ENCODE data around the gene NUDT21. TPM values are rescaled to one million over a fixed set of nuclear protein-coding genes. Genes with fewer than 3 reads are reported as not detected.

Gene NUDT21
- total and polyA plus RNA-seq, 2 of the 4 experiments (the other 2 are of a cell fraction) = 52.4 to 166 TPM

GRCh38 chr16:56409195-56409594 lies 41.9 kb downstream of the NUDT21 start:
- ChIA-PET POLR2A (ENCODE audit: unreplicated experiment) (interaction anchor here (0.5 kb wide), 1 partner anchor 18 kb away, joined by 7 read pairs; no protein-coding TSS in a partner anchor), CTCF (interaction anchor here (1.3 kb wide), 1 partner anchor 21 kb away, joined by 4 read pairs; no protein-coding TSS in a partner anchor)
- H3K4ac ChIP-seq (ENCODE audit: low read depth, low read length) = no peak overlapping the region
- dilution Hi-C loops (cut with HindIII; ENCODE audit: low sequenced_read_pairs, unreplicated experiment) (no loop called here), intact Hi-C loops (cut with micrococcal nuclease) (no loop called here), in situ Hi-C loops (cut with MboI; ENCODE audit: low sequenced_read_pairs) (no loop called here)
- no peak overlapping the region for H3K9ac ChIP-seq (ENCODE audit: low read depth, low read length)
- WGBS, 2 experiments (ENCODE audit: extremely low coverage in 2 of 2, insufficient read length in 1 of 2) = 57% methylated on average over 1 of the region's 4 CpGs; no CpG with 5 or more reads in 1 of the 2 experiments
- H2BK20ac ChIP-seq (ENCODE audit: low read depth, low read length) = no peak overlapping the region
- H3K4me3 ChIP-seq (ENCODE audit: insufficient read depth, low read depth, low read length) = no peak overlapping the region
- 0 out of 2 replicates have a peak, but pooled peaks have one; percentile 27 for ATAC-seq (ENCODE audit: low read depth)
- H4K5ac ChIP-seq (ENCODE audit: low read depth, low read length) = no peak overlapping the region
- H2AK9ac ChIP-seq (replicated peaks; ENCODE audit: low read depth, low read length, poor library complexity) = no peak overlapping the region
- no peak overlapping the region for H3K14ac ChIP-seq (replicated peaks; ENCODE audit: low read depth, low read length)
- no peaks in the 10 kb centered on the region for H3K4me1 ChIP-seq (ENCODE audit: control insufficient read depth, insufficient read depth, low read length)
- peak; percentile 47 for DNase-seq
- peaks cover 32 to 54% of the 10 kb centered on the region in 2 experiments for H3K79me1 ChIP-seq (ENCODE audit: low read depth in 1 of 2, low read length in 2 of 2)
- H2BK120ac ChIP-seq (ENCODE audit: low read depth, low read length) = no peak overlapping the region
- BruUV-seq (replicated peaks) = no TSS peak
- H3K27ac ChIP-seq (ENCODE audit: insufficient read depth, low read length) = no peak overlapping the region
- no peaks in the 10 kb centered on the region for H3K9me3 ChIP-seq (ENCODE audit: control insufficient read depth, insufficient read depth, low read length)
- peaks cover 4% of the 10 kb centered on the region; the same call in 1 of the 2 replicates for H3K9me1 ChIP-seq (ENCODE audit: insufficient read depth, low read length)
- no peak overlapping the region for H2BK15ac ChIP-seq (ENCODE audit: low read depth, low read length)
- no peak overlapping the region; the same call in 1 of the 2 replicates for H3K23ac ChIP-seq (ENCODE audit: low read depth, low read length)
- 0 out of 2 replicates have a peak, but pooled peaks cover 2% of the 10 kb centered on the region for H4K20me1 ChIP-seq (ENCODE audit: insufficient read depth, low read length)
- no peak overlapping the region for H2AFZ ChIP-seq (replicated peaks; ENCODE audit: low read length, poor library complexity)
- no peak overlapping the region for H2BK5ac ChIP-seq (ENCODE audit: low read depth, low read length, poor library complexity, severe bottlenecking)
- no peak overlapping the region for H2AK5ac ChIP-seq (ENCODE audit: low read depth, low read length)
- no peak overlapping the region for H4K91ac ChIP-seq (ENCODE audit: insufficient read depth, low read depth, low read length)
- no peak overlapping the region for H4K8ac ChIP-seq (ENCODE audit: low read depth in 2 of 2, low read length in 2 of 2)
- H3K18ac ChIP-seq (ENCODE audit: low read depth, low read length) = no peak overlapping the region
- H3K56ac ChIP-seq (ENCODE audit: extremely low read depth, insufficient read depth, low read length) = no peak overlapping the region
- no peaks in the 10 kb centered on the region for H3K27me3 ChIP-seq (ENCODE audit: control insufficient read depth, insufficient read depth, low read length)
- TF ChIP-seq CEBPB (IDR thresholded peaks at IDR 0.05; ENCODE audit: low read depth, low read length) (peak; percentile 77), MAFK (IDR thresholded peaks at IDR 0.05; ENCODE audit: low read depth, low read length) (no peak)
- H3K36me3 ChIP-seq (ENCODE audit: control insufficient read depth, insufficient read depth, low read length) = peaks cover 26% of the 10 kb centered on the region
- H3K4me2 ChIP-seq (ENCODE audit: low read depth, low read length) = no peak overlapping the region

Data from IMR-90 (cell line).